K562 (cell line): Measurements from ENCODE around the gene COL4A2. TPM values are rescaled to one million over a fixed set of nuclear protein-coding genes. Genes with fewer than 3 reads are reported as not detected.

Source experiments
- ATAC-seq: fragments of 200-7000 bp; cut with Tn5 transposase; 3 replicates; pipeline ENCODE4 v1.9.1; 2020; ENCODE audit warnings: moderate library complexity
- BruUV-seq: library from RNA; stranded (reverse); fragments of 400-500 nt; replicated peaks from 2 replicates; lab custom pipeline; 2021; lab: Mats Ljungman, UMichigan
- CTCF ChIA-PET: fragments of 300-600 bp; formaldehyde crosslinking; extraction: SDS; loops from one replicate; lab custom pipeline; 2021; ENCODE audit warnings: low intra/inter-chr PET ratio; lab: Yijun Ruan, JAX
- POLR2A ChIA-PET: fragments of 300-600, 350-650 bp; sonication (Branson Sonifier 250); formaldehyde crosslinking; extraction: SDS; loops from one replicate; lab custom pipeline; 2021; ENCODE audit warnings: antibody characterized with exemption, inconsistent platforms; lab: Yijun Ruan, JAX
- DNase-seq, 4 experiments: peaks; one replicate each; pipeline versions ENCODE4 v3.0.0 to v3.0.0-alpha.2; 2011 to 2018; ENCODE audit warnings: low spot score in 3 of 4, mixed read lengths in 3 of 4; ENCODE audit errors: extremely low read depth in 1 of 4
- FAIRE-seq: peaks from 2 replicates; lab custom pipeline; 2011; peaks lifted over from hg19 to GRCh38; lab: Jason Lieb, UNC
- H2AFZ ChIP-seq: 2 replicates; pipeline ENCODE4 v1.6.0; 2011; ENCODE audit warnings: low read depth, low read length, control low read depth, inconsistent platforms
- H3K27ac ChIP-seq: fragments of 200-600 bp; 3 replicates; pipeline ENCODE4 v1.8.0; 2011; ENCODE audit warnings: low read depth, mild to moderate bottlenecking, control low read depth, inconsistent platforms, low read length, moderate library complexity, mixed read lengths; ENCODE audit errors: extremely low read depth
- H3K27me3 ChIP-seq, 2 experiments: fragments of 300-600 bp in 1 of 2; 2 replicates in 1 of 2; 3 replicates in 1 of 2; pipeline versions ENCODE4 v1.6.0 to v1.8.0; 2011; ENCODE audit warnings: inconsistent platforms in 2 of 2, low read length in 2 of 2, mild to moderate bottlenecking in 1 of 2, mixed read lengths in 1 of 2, moderate library complexity in 1 of 2; ENCODE audit not compliant: control insufficient read depth in 2 of 2, insufficient read depth in 2 of 2
- H3K36me3 ChIP-seq: fragments of 300-600 bp; 3 replicates; pipeline ENCODE4 v1.8.0; 2011; ENCODE audit warnings: mild to moderate bottlenecking, low read length, inconsistent platforms; ENCODE audit not compliant: control insufficient read depth, insufficient read depth
- H3K4me1 ChIP-seq, 2 experiments: fragments of 200-600 bp in 1 of 2; replicated peaks in 1 of 2; 2 replicates in 1 of 2; 3 replicates in 1 of 2; pipeline versions ENCODE4 v1.5.1 to v1.8.0; 2011; ENCODE audit warnings: inconsistent platforms in 2 of 2, low read length in 2 of 2, mild to moderate bottlenecking in 1 of 2, mixed read lengths in 1 of 2, moderate library complexity in 1 of 2; ENCODE audit not compliant: control insufficient read depth in 2 of 2, insufficient read depth in 2 of 2
- H3K4me2 ChIP-seq: 2 replicates; pipeline ENCODE4 v1.6.1; 2011; ENCODE audit warnings: low read length, control low read depth, inconsistent platforms, mixed read lengths; ENCODE audit not compliant: insufficient read depth
- H3K4me3 ChIP-seq: fragments of 200-600 bp; sonication (generic), shearing (Covaris generic); 2 replicates; pipeline ENCODE4 v1.5.1; 2016; ENCODE audit warnings: control low read depth, inconsistent platforms
- H3K79me2 ChIP-seq: fragments of 200-600 bp; 3 replicates; pipeline ENCODE4 v1.8.0; 2011; ENCODE audit warnings: low read length, inconsistent platforms; ENCODE audit not compliant: control insufficient read depth, insufficient read depth
- H3K9ac ChIP-seq, 2 experiments: 2 replicates each; pipeline versions ENCODE4 v1.6.0 to v1.6.1; 2011; ENCODE audit warnings: low read depth in 2 of 2, low read length in 2 of 2, control low read depth in 1 of 2, inconsistent platforms in 1 of 2, mild to moderate bottlenecking in 1 of 2, mixed read lengths in 1 of 2; ENCODE audit not compliant: insufficient read depth in 1 of 2
- H3K9me1 ChIP-seq: one replicate; pipeline ENCODE4 v1.6.0; 2011; ENCODE audit warnings: inconsistent platforms, mild to moderate bottlenecking, low read length, moderate library complexity; ENCODE audit not compliant: control insufficient read depth, insufficient read depth
- H3K9me3 ChIP-seq: replicated peaks from 2 replicates; pipeline ENCODE4 v1.5.1; 2011; ENCODE audit warnings: low read depth, low read length, inconsistent platforms; ENCODE audit not compliant: control insufficient read depth, insufficient read depth
- H4K20me1 ChIP-seq: replicated peaks from 2 replicates; pipeline ENCODE4 v1.6.1; 2011; ENCODE audit warnings: low read length, inconsistent platforms, mixed read lengths; ENCODE audit not compliant: control insufficient read depth, insufficient read depth
- EWSR1 ChIP-seq: fragments of 450-650 bp; IDR thresholded peaks from 2 replicates; pipeline ENCODE4 v1.6.1; 2018; ENCODE audit warnings: borderline replicate concordance, mild to moderate bottlenecking, low read depth, moderate library complexity; ENCODE audit not compliant: partially characterized antibody
- SPI1 ChIP-seq: IDR thresholded peaks from 2 replicates; pipeline ENCODE4 v1.6.1; 2011; ENCODE audit warnings: low read depth, low read length, control low read depth, borderline replicate concordance
- WGBS: fragments of 100-300 bp; shearing (Covaris generic); methylation state at CpG from one replicate; pipeline ENCODE4 v1.1.6; 2016; ENCODE audit warnings: low coverage, mixed read lengths; ENCODE audit not compliant: insufficient coverage; ENCODE audit errors: missing lambda C conversion rate; 5-methylcytosine and 5-hydroxymethylcytosine counted together
- in situ Hi-C: fragments of 300-500 bp; cut with MboI; formaldehyde crosslinking; loops from 4 replicates; pipeline ENCODE4 v1.15.0; 2018; ENCODE audit warnings: inconsistent platforms, mixed read lengths
- intact Hi-C: fragments of 100-400 bp; cut with micrococcal nuclease; formaldehyde crosslinking; loops from 2 replicates; pipeline ENCODE4 v1.14.2; 2022
- polyA plus RNA-seq, 8 experiments: library from polyadenylated mRNA; depleted of rRNA in 4 of 8; stranded (reverse) in 5 of 8; unstranded in 3 of 8; fragments of >200 nt; fragmentation: Nextera tagmentation in 2 of 8; fragmentation: Illumina TruSeq in 1 of 8; extraction: Ambion mirVana in 2 of 8; extraction: Trizol in 1 of 8; gene quantifications; 2 replicates each; pipeline versions ENCODE4 v1.2.1 to v1.2.3, GENCODE V29; 2011 to 2014; ENCODE audit warnings: inconsistent platforms in 1 of 8, missing spikeins in 1 of 8
- total RNA-seq, 7 experiments: library from RNA; depleted of rRNA in 6 of 7; stranded (reverse); fragments of >200 nt in 6 of 7; fragmentation: Illumina TruSeq in 2 of 7; extraction: Trizol in 2 of 7; gene quantifications; 2 replicates each; pipeline versions ENCODE4 v1.2.1 to v1.2.3, GENCODE V29; 2011 to 2021; ENCODE audit warnings: low replicate concordance in 1 of 7
- TF ChIP-seq, protein P1 (sequence below): sonication (generic); formaldehyde crosslinking; IDR thresholded peaks from 2 replicates; pipeline ENCODE4 v1.8.0; 2022; ENCODE audit warnings: missing genetic modification reagents, mild to moderate bottlenecking, moderate library complexity, borderline replicate concordance

COL4A2 gene
- total and polyA plus RNA-seq, 9 of the 15 experiments (the other 6 are each of a cell fraction or from before 2014, with no cell fraction given), result 0.13 to 15.2 (median 8.1) TPM

DNA sequence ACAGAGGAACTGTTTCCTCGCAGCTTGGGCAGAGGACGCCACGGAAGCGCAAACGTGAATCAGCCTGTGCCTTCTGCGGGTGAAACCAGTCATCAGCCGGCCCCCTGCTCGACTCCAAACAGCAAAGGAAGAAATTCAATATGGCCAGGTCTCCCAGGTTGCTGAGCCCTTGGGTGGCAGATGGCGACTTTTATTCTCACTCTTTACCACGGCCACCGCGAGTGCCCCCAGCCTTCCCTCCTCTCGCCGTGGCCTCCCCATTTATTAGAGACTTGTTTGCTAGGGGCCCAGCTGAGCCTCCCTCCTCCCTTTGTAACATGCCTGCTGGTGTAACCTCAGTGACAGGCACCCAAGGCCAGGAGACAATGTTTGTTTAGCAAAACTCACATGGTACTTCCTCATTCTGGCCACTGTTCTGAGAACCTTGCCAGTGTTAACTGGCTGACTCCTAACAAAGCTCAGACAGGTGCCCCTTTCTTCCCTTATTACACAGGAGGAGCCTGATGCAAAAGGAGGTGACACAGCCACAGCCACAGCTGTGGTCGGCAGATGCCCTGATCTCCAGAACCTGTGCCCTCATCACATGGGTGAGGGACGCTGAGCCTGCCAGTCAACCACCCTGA, 248.6 kb downstream of the COL4A2 start:
- no peak for FAIRE-seq
- no peak overlapping the region for H2AFZ ChIP-seq
- ATAC-seq, result no peak; the same call in 2 of the 3 replicates
- H3K9me3 ChIP-seq, result no peaks in the 10 kb centered on the region
- peaks cover 29% of the 10 kb centered on the region for H3K79me2 ChIP-seq
- 58% methylated on average over 6 of the region's 16 CpGs for whole genome bisulfite sequencing
- ChIA-PET CTCF (no interaction called here), POLR2A (interaction anchor here (0.6 to 0.8 kb wide), 3 partner anchors 30 to 245 kb away, joined by 3 to 4 read pairs (median 3); no protein-coding TSS in a partner anchor)
- peak overlapping the region in 1 of 2 experiments; percentile 52; a peak in 2 of 4 replicates for H3K9ac ChIP-seq
- H3K27me3 ChIP-seq, result no peaks in the 10 kb centered on the region
- no peak for TF ChIP-seq EWSR1
- TF ChIP-seq, protein P1, sequence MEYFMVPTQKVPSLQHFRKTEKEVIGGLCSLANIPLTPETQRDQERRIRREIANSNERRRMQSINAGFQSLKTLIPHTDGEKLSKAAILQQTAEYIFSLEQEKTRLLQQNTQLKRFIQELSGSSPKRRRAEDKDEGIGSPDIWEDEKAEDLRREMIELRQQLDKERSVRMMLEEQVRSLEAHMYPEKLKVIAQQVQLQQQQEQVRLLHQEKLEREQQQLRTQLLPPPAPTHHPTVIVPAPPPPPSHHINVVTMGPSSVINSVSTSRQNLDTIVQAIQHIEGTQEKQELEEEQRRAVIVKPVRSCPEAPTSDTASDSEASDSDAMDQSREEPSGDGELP (CRISPR knock-in tag), result 0 out of 2 replicates have a peak, but pooled peaks have one; percentile 12
- TF ChIP-seq SPI1, result peak; percentile 47; the same call in 1 of the 2 replicates
- no peak overlapping the region for H3K4me3 ChIP-seq
- H4K20me1 ChIP-seq, result no peaks in the 10 kb centered on the region
- intact Hi-C loops, result no loop called here
- H3K9me1 ChIP-seq, result no peaks in the 10 kb centered on the region
- in situ Hi-C loops, result no loop called here
- DNase-seq, result no peak
- H3K4me1 ChIP-seq, result peaks cover 7 to 26% of the 10 kb centered on the region in 2 experiments; a peak in 4 of 5 replicates
- no TSS peak for BruUV-seq
- no peak overlapping the region for H3K27ac ChIP-seq
- peaks cover 4% of the 10 kb centered on the region; the same call in 1 of the 3 replicates for H3K36me3 ChIP-seq
- no peak overlapping the region for H3K4me2 ChIP-seq
